CD4-positive, alpha-beta memory T cell (primary cell): ENCODE measurements around the gene GSPT1. TPM values are rescaled to one million over a fixed set of nuclear protein-coding genes. Genes with fewer than 3 reads are reported as not detected.

Experiments used
- CTCF ChIA-PET: fragments of 350-600 bp; sonication (Branson Sonifier 250); formaldehyde crosslinking; loops from one replicate; lab custom pipeline; 2021; ENCODE audit warnings: inconsistent platforms; ENCODE audit not compliant: partially characterized antibody; lab: Charles Lee
- POLR2A ChIA-PET: fragments of 350-600 bp; sonication (Branson Sonifier 250); formaldehyde crosslinking; loops from one replicate; lab custom pipeline; 2021; ENCODE audit not compliant: partially characterized antibody; lab: Charles Lee
- DNase-seq, 5 donors: peaks; one replicate each; pipeline versions ENCODE4 v3.0.0 to v3.0.0-alpha.2; 2020 to 2022; ENCODE audit warnings: mixed read lengths in 1 of 5
- H3K27ac ChIP-seq: one replicate; pipeline ENCODE4 v1.7.0; 2013; ENCODE audit warnings: low read depth, low read length
- H3K27me3 ChIP-seq: 2 replicates; pipeline ENCODE4 v1.7.0; 2013; ENCODE audit warnings: mild to moderate bottlenecking, low read length, moderate library complexity; ENCODE audit not compliant: insufficient read depth
- H3K36me3 ChIP-seq: 2 replicates; pipeline ENCODE4 v1.7.0; 2013; ENCODE audit warnings: mild to moderate bottlenecking, low read length, moderate library complexity; ENCODE audit not compliant: insufficient read depth
- H3K4me1 ChIP-seq: 2 replicates; pipeline ENCODE4 v1.7.0; 2013; ENCODE audit warnings: mild to moderate bottlenecking, low read length, moderate library complexity; ENCODE audit not compliant: insufficient read depth
- H3K4me3 ChIP-seq, 2 donors: one replicate each; pipeline ENCODE4 v1.7.0; 2013; ENCODE audit warnings: low read length in 2 of 2, mild to moderate bottlenecking in 1 of 2
- H3K9me3 ChIP-seq, 2 donors: one replicate each; pipeline ENCODE4 v1.7.0; 2013; ENCODE audit warnings: low read length in 2 of 2, control low read depth in 1 of 2; ENCODE audit not compliant: control insufficient read depth in 1 of 2
- H3K27ac Mint-ChIP-seq, 7 donors: one replicate each; pipeline ENCODE4 v1.8.0; 2020 to 2021; ENCODE audit warnings: mixed read lengths in 7 of 7, mild to moderate bottlenecking in 6 of 7, inconsistent platforms in 3 of 7, moderate library complexity in 3 of 7
- H3K27me3 Mint-ChIP-seq, 2 donors: one replicate each; pipeline ENCODE4 v1.8.0; 2020 to 2021; ENCODE audit warnings: mixed read lengths in 2 of 2
- H3K36me3 Mint-ChIP-seq, 2 donors: one replicate each; pipeline ENCODE4 v1.8.0; 2020 to 2021; ENCODE audit warnings: mixed read lengths in 2 of 2, inconsistent platforms in 1 of 2, mild to moderate bottlenecking in 1 of 2
- H3K4me1 Mint-ChIP-seq, 4 donors: one replicate each; pipeline ENCODE4 v1.8.0; 2020 to 2021; ENCODE audit warnings: mixed read lengths in 4 of 4, mild to moderate bottlenecking in 1 of 4
- H3K4me3 Mint-ChIP-seq, 8 donors: one replicate each; pipeline ENCODE4 v1.8.0; 2020 to 2021; ENCODE audit warnings: mixed read lengths in 8 of 8, mild to moderate bottlenecking in 7 of 8, moderate library complexity in 6 of 8, inconsistent platforms in 3 of 8
- H3K9me3 Mint-ChIP-seq, 8 donors: one replicate each; pipeline ENCODE4 v1.8.0; 2020 to 2021; ENCODE audit warnings: mixed read lengths in 8 of 8, mild to moderate bottlenecking in 5 of 8, inconsistent platforms in 3 of 8, moderate library complexity in 1 of 8
- intact Hi-C: fragments of 100-400 bp; cut with micrococcal nuclease; formaldehyde crosslinking; loops from one replicate; pipeline ENCODE4 v1.15.1; 2023
- polyA plus RNA-seq, 2 donors: library from polyadenylated mRNA; unstranded; fragments of 300-500 nt; fragmentation: Illumina TruSeq; gene quantifications; one replicate each; pipeline ENCODE4 v1.2.3, GENCODE V29; 2021
- total RNA-seq, 2 experiments: library from RNA; stranded (reverse); gene quantifications; one replicate each; pipeline ENCODE4 v1.2.3, GENCODE V29; 2021

The GSPT1 gene
- total and polyA plus RNA-seq, 4 experiments from 2014 or later, result 89.0 to 106 (median 98.7) TPM

DNA sequence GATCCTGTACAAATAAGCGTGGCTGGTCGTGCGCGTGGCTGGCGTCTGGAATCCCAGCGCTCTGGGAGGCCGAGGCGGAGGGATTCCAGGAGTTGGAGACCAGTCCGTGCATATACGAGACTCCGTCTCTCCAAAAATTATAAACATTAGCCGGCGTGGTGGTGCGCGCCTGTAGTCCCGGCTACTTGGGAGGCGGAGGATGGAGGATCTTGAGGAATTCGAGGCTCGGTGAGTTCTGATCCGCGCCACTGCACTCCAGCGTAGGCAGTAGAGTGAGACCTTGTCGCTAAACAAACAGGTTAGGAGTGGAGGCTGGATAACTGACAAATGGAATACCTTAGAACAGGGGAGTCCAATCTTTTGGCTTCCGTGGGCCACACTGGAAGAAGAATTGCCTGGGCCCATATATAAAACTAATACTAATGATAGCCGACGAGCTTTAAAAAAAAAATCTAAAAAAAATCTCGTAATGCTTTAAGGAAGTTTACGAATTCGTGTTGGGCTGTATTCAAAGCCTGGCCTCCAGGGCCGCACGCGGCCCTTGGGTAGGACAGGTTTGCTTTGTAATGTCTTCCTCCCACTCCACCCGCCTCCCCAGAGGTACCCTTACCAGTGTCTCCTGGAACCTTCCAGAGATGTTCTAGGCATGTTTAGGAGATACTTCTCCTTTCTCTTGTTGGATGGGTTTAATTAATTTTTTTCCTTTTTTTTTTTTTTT is 63.5 kb downstream of the GSPT1 start:
- ChIA-PET CTCF (interaction anchor here (1.1 kb wide), 1 partner anchor 59 kb away, joined by 3 read pairs; no protein-coding TSS in a partner anchor), POLR2A (interaction anchor here (1.0 to 3.1 kb wide), 7 partner anchors 29 to 228 kb away, joined by 3 to 18 read pairs (median 5); partner anchors contain the start of genes GSPT1, TXNDC11 and ZC3H7A)
- intact Hi-C loops, result loop anchor here (5.0 kb wide), 1 partner anchor 910 kb away; the partner anchor contains the start of genes CLEC16A and DEXI
- peaks cover 5 to 43% of the 10 kb centered on the region in 2 donors for H3K36me3 Mint-ChIP-seq
- peaks cover 0 to 3% (median 0%) of the 10 kb centered on the region in 8 donors for H3K9me3 Mint-ChIP-seq
- peak overlapping the region; percentile 76 to 96 for H3K4me3 ChIP-seq
- peaks cover 54% of the 10 kb centered on the region for H3K4me1 ChIP-seq
- no peak for DNase-seq
- H3K4me3 Mint-ChIP-seq, result peak overlapping the region; percentile 98 to 99 (median 99)
- peak overlapping the region; percentile 97 to 99 (median 98) for H3K27ac Mint-ChIP-seq
- H3K27me3 ChIP-seq, result no peaks in the 10 kb centered on the region
- H3K36me3 ChIP-seq, result peaks cover 19% of the 10 kb centered on the region
- H3K4me1 Mint-ChIP-seq, result peaks cover 31 to 84% (median 50%) of the 10 kb centered on the region in 4 donors
- H3K27ac ChIP-seq, result peak overlapping the region; percentile 94
- H3K27me3 Mint-ChIP-seq, result no peaks in the 10 kb centered on the region
- H3K9me3 ChIP-seq, result no peaks in the 10 kb centered on the region

DNA sequence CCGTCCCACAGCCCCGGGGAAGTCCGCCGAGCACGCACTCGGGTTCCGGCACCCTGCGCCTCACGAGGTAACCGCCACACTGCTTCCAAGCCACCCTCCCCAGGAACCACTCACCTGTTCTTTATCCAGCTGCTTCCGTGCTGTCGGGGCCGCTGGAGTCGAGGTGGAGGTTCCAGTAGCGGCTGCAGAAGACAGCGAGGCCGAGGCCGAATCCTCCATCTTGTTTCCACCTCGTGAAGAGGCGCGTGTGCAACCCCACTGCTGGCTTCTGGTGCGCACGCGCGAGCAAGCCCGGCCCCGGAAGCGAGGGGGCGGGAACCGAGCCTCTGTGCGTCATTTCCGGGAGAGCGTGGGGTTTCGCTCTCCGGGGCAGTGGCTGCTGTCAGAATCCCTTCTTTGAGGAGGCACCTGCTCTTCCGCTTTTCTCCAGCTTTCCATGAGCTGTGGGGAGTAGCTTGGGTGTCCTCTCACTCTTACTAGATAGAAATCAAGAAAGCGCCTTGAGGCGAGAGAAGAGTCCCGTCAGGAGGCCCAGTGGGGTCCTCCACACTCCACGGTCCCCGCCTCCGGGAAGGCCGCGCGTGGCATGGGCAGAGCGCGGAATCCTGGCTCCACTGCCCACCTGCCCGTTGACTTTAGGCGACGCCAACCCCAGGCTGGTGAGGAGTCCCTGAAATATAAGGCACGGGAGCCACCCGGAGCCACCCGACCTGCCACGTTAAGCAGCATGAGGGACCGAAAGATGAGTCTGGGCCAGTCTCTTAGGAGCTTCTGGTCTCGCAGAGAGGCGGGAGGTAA is 64.3 kb downstream of the GSPT1 start, which contains the start of gene RSL1D1:
RSL1D1 (minus strand) TSS at position 249 of the 798 bp plus-strand sequence; CDS start at position 219, 30 bp downstream.
- H3K9me3 Mint-ChIP-seq, result peaks cover 0 to 3% (median 0%) of the 10 kb centered on the region in 8 donors
- Histone ChIP-seq H3K9me3 (no peaks in the 10 kb centered on the region), H3K27me3 (no peaks in the 10 kb centered on the region), H3K4me1 (peaks cover 54% of the 10 kb centered on the region), H3K4me3 (peak within 1 kb of the TSS; percentile 76 to 96), H3K27ac (peak within 1 kb of the TSS; percentile 94), H3K36me3 (peaks cover 26% of the 10 kb centered on the region)
- peak within 1 kb of the TSS; percentile 97 to 99 (median 98) for H3K27ac Mint-ChIP-seq
- H3K36me3 Mint-ChIP-seq, result peaks cover 8 to 49% of the 10 kb centered on the region in 2 donors
- peak; percentile 92 to 97 (median 95) for DNase-seq
- intact Hi-C loops, result loop anchor here (1.0 to 5.0 kb wide), 7 partner anchors 54 to 909 kb away; partner anchors contain the start of genes CLEC16A, DEXI, SNX29 and TXNDC11
- peaks cover 27 to 77% (median 47%) of the 10 kb centered on the region in 4 donors for H3K4me1 Mint-ChIP-seq
- POLR2A ChIA-PET, result interaction anchor here (0.8 to 3.1 kb wide), 10 partner anchors 18 to 229 kb away, joined by 3 to 18 read pairs (median 4); partner anchors contain the start of genes GSPT1, TXNDC11 and ZC3H7A
- CTCF ChIA-PET, result interaction anchor here (1.1 kb wide), 2 partner anchors 60 to 216 kb away, joined by 3 to 4 read pairs; no protein-coding TSS in a partner anchor
- H3K27me3 Mint-ChIP-seq, result no peaks in the 10 kb centered on the region
- peak within 1 kb of the TSS; percentile 98 to 99 (median 99) for H3K4me3 Mint-ChIP-seq

DNA sequence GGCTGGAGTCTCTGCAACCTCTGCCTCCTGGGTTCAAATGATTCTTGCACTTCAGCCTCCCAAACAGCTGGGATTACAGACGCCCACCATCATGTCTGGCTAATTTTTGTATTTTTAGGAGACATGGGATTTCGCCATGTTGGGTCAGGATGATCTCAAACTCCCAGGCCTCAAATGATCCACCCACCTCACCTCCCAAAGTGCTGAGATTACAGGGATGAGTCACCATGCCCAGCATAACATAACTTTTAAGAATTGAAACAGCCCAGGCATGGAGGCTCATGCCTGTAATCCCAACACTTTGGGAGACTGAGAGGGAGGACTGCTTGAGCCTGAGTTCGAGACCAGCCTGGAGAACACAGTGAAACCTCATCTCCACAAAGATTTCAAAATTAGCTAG is 66.9 kb downstream of the GSPT1 start:
- H3K27ac Mint-ChIP-seq, result peak overlapping the region in 2 of 7 donors; percentile 60 to 65
- H3K4me1 ChIP-seq, result peaks cover 43% of the 10 kb centered on the region
- H3K4me3 Mint-ChIP-seq, result peak overlapping the region in 5 of 8 donors; percentile 42 to 76 (median 72)
- intact Hi-C loops, result no loop called here
- H3K27me3 Mint-ChIP-seq, result no peaks in the 10 kb centered on the region
- POLR2A ChIA-PET, result interaction anchor here (1.0 kb wide), 1 partner anchor 10 kb away, joined by 3 read pairs; no protein-coding TSS in a partner anchor
- peaks cover 0 to 3% (median 0%) of the 10 kb centered on the region in 8 donors for H3K9me3 Mint-ChIP-seq
- H3K4me3 ChIP-seq, result no peak overlapping the region
- peaks cover 18 to 64% (median 35%) of the 10 kb centered on the region in 4 donors for H3K4me1 Mint-ChIP-seq
- H3K27ac ChIP-seq, result no peak overlapping the region
- DNase-seq, result no peak
- peaks cover 20 to 68% of the 10 kb centered on the region in 2 donors for H3K36me3 Mint-ChIP-seq
- no peaks in the 10 kb centered on the region for H3K27me3 ChIP-seq
- H3K9me3 ChIP-seq, result no peaks in the 10 kb centered on the region
- CTCF ChIA-PET, result interaction anchor here (1.9 kb wide), 1 partner anchor 51 kb away, joined by 4 read pairs; the partner anchor contains the start of gene ZC3H7A
- H3K36me3 ChIP-seq, result peaks cover 51% of the 10 kb centered on the region

DNA sequence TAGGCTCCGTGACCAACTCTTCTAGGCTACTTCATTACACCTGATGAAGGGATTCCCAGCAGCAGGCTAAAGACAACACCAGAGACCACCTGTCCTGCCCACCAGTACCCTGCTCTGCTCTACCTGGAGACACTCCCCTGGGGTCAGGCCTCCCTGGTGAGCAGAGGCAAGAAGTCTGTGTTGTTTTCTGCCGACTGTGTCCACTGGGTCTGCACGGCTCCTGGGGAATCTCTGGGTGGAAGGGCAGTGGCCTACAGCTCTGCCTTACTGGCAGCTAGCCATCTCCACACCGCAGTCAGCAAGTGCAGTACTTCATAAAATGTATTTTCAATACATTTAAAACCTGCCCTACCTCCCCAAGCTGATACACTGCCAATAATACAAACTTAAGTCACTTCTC is 71.3 kb downstream of the GSPT1 start:
- H3K36me3 Mint-ChIP-seq, result peaks cover 34 to 71% of the 10 kb centered on the region in 2 donors
- Histone ChIP-seq H3K4me1 (peaks cover 14% of the 10 kb centered on the region), H3K27me3 (no peaks in the 10 kb centered on the region), H3K9me3 (no peaks in the 10 kb centered on the region), H3K27ac (no peak overlapping the region), H3K36me3 (peaks cover 79% of the 10 kb centered on the region), H3K4me3 (no peak overlapping the region)
- H3K27ac Mint-ChIP-seq, result no peak overlapping the region
- peaks cover 0 to 2% (median 0%) of the 10 kb centered on the region in 8 donors for H3K9me3 Mint-ChIP-seq
- no peaks in the 10 kb centered on the region for H3K27me3 Mint-ChIP-seq
- no peak overlapping the region for H3K4me3 Mint-ChIP-seq
- POLR2A ChIA-PET, result no interaction called here
- intact Hi-C loops, result no loop called here
- no peak for DNase-seq
- CTCF ChIA-PET, result no interaction called here
- H3K4me1 Mint-ChIP-seq, result peaks cover 6 to 28% (median 16%) of the 10 kb centered on the region in 4 donors

GRCh38 chr16:11843861-11844260 is 71.9 kb downstream of the GSPT1 start:
- intact Hi-C loops, result loop anchor here (2.0 kb wide), 1 partner anchor 79 kb away; no protein-coding TSS in a partner anchor
- Histone ChIP-seq H3K4me3 (no peak overlapping the region), H3K36me3 (peaks cover 80% of the 10 kb centered on the region), H3K27ac (no peak overlapping the region), H3K4me1 (peaks cover 8% of the 10 kb centered on the region), H3K27me3 (no peaks in the 10 kb centered on the region), H3K9me3 (no peaks in the 10 kb centered on the region)
- no peak overlapping the region for H3K4me3 Mint-ChIP-seq
- no peaks in the 10 kb centered on the region for H3K27me3 Mint-ChIP-seq
- ChIA-PET CTCF (no interaction called here), POLR2A (no interaction called here)
- DNase-seq, result no peak
- peak overlapping the region in 2 of 7 donors; percentile 42 to 57 for H3K27ac Mint-ChIP-seq
- H3K9me3 Mint-ChIP-seq, result peaks cover 0 to 2% (median 0%) of the 10 kb centered on the region in 8 donors
- H3K36me3 Mint-ChIP-seq, result peaks cover 36 to 73% of the 10 kb centered on the region in 2 donors
- peaks cover 2 to 22% (median 12%) of the 10 kb centered on the region in 4 donors for H3K4me1 Mint-ChIP-seq

DNA sequence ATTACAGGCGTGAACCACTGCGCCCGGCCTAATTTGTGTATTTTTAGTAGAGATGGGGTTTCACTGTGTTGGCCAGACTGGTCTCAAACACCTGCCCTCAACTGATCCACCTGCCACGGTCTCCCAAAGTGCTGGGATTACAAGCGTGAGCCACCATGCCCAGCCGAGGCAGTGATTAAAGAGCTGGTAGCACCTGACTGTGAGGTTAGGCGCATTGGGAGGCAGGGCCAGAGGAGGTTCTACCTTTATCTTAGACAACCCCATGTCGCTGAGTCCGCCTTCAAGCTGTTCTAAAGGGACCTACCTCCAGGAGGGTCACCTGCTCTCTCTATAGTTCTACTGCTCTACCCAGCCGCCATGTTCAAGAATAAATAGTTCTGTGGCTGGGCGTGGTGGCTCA is 72.5 kb downstream of the GSPT1 start:
- H3K27me3 Mint-ChIP-seq, result no peaks in the 10 kb centered on the region
- peaks cover 36 to 68% of the 10 kb centered on the region in 2 donors for H3K36me3 Mint-ChIP-seq
- Histone ChIP-seq H3K27ac (no peak overlapping the region), H3K36me3 (peaks cover 76% of the 10 kb centered on the region), H3K4me1 (peaks cover 1% of the 10 kb centered on the region), H3K4me3 (no peak overlapping the region), H3K27me3 (no peaks in the 10 kb centered on the region), H3K9me3 (no peaks in the 10 kb centered on the region)
- ChIA-PET POLR2A (no interaction called here), CTCF (no interaction called here)
- DNase-seq, result no peak
- peaks cover 2 to 16% (median 9%) of the 10 kb centered on the region in 4 donors for H3K4me1 Mint-ChIP-seq
- peaks cover 0 to 2% (median 0%) of the 10 kb centered on the region in 8 donors for H3K9me3 Mint-ChIP-seq
- H3K4me3 Mint-ChIP-seq, result no peak overlapping the region
- intact Hi-C loops, result loop anchor here (2.0 kb wide), 1 partner anchor 78 kb away; no protein-coding TSS in a partner anchor
- peak overlapping the region in 1 of 7 donors; percentile 75 for H3K27ac Mint-ChIP-seq
